RWPE1 (cell line): ENCODE results near the gene P2RY6.

ENCODE experiments used
- CTCF ChIA-PET: fragments of 350-600 bp; sonication (Branson Sonifier 250); formaldehyde crosslinking; extraction: SDS; loops from one replicate; lab custom pipeline; 2021; lab: Yijun Ruan, JAX
- POLR2A ChIA-PET: fragments of 400-600 bp; formaldehyde crosslinking; extraction: SDS; loops from one replicate; lab custom pipeline; 2020; ENCODE audit warnings: antibody characterized with exemption; ENCODE audit not compliant: low non-redundant PET; lab: Yijun Ruan, JAX
- DNase-seq: peaks from one replicate; pipeline ENCODE4 v3.0.0; 2012; ENCODE audit warnings: low spot score
- H3K27ac ChIP-seq: fragments of 450-650 bp; 2 replicates; pipeline ENCODE4 v1.5.1; 2017
- CTCF ChIP-seq: fragments of 450-650 bp; conservative IDR thresholded peaks from 2 replicates; pipeline ENCODE4 v1.5.1; 2017; ENCODE audit warnings: low read depth, mild to moderate bottlenecking

Gene P2RY6

GRCh38 chr11:73288873-73289707 lies 17.0 kb downstream of the P2RY6 start:
- ChIA-PET CTCF (interaction anchor here (0.5 to 1.7 kb wide), 27 partner anchors 8 to 1312 kb away, joined by 3 to 8 read pairs (median 4); no protein-coding TSS in a partner anchor), POLR2A (no interaction called here)
- DNase-seq: peak; percentile 85
- peak overlapping the region; percentile 32 for H3K27ac ChIP-seq
- TF ChIP-seq CTCF: peak; percentile 93

GRCh38 chr11:73290536-73290935 lies 18.4 kb downstream of the P2RY6 start:
- ChIA-PET POLR2A (no interaction called here), CTCF (interaction anchor here (1.6 kb wide), 1 partner anchor 12 kb away, joined by 4 read pairs; no protein-coding TSS in a partner anchor)
- no peak for DNase-seq

GRCh38 chr11:73291196-73291595 lies 19.1 kb downstream of the P2RY6 start:
- no peak for TF ChIP-seq CTCF
- no peak for DNase-seq
- CTCF ChIA-PET: interaction anchor here (0.5 to 1.6 kb wide), 3 partner anchors 12 to 149 kb away, joined by 3 to 4 read pairs (median 3); partner anchors contain the start of gene FCHSD2
- no peak overlapping the region for H3K27ac ChIP-seq
- POLR2A ChIA-PET: no interaction called here

More at GRCh38 chr11:73290536-73290935, 18.4 kb downstream of the P2RY6 start:
- TF ChIP-seq CTCF: no peak
- no peak overlapping the region for H3K27ac ChIP-seq

- POLR2A ChIA-PET: interaction anchor here (0.6 kb wide), 1 partner anchor 58 kb away, joined by 3 read pairs; no protein-coding TSS in a partner anchor
- DNase-seq: no peak
- CTCF ChIA-PET: no interaction called here
- no peak for TF ChIP-seq CTCF
- no peak overlapping the region for H3K27ac ChIP-seq
These were observed 19.8 kb downstream of the P2RY6 start for GRCh38 chr11:73291781-73292524.

- no peak for TF ChIP-seq CTCF
- CTCF ChIA-PET: no interaction called here
- POLR2A ChIA-PET: no interaction called here
- DNase-seq: no peak
- H3K27ac ChIP-seq: no peak overlapping the region
These were observed 20.4 kb downstream of the P2RY6 start for GRCh38 chr11:73292525-73292894.

GRCh38 chr11:73293356-73293936 lies 21.3 kb downstream of the P2RY6 start:
- ChIA-PET POLR2A (no interaction called here), CTCF (interaction anchor here (0.6 to 0.9 kb wide), 2 partner anchors 14 to 65 kb away, joined by 3 to 4 read pairs; partner anchors contain the start of gene ARHGEF17)
- TF ChIP-seq CTCF: no peak
- no peak for DNase-seq
- no peak overlapping the region for H3K27ac ChIP-seq
